ENCODE data around the gene CNOT3. TPM values are rescaled to one million over a fixed set of nuclear protein-coding genes. Genes with fewer than 3 reads are reported as not detected.
"Not testable (repeated sequence)": the region's sequence is repeated elsewhere in the genome, so short reads cannot be mapped to it uniquely, and the experiment has no call there.

Gene CNOT3
- total RNA-seq, 4 donors from 2014 or later = 18.0 to 27.9 (median 18.7) TPM

- H3K36me3 ChIP-seq = peaks cover 0 to 52% (median 8%) of the 10 kb centered on the region in 3 donors
- peaks cover 16 to 38% (median 22%) of the 10 kb centered on the region in 3 donors for H3K4me1 ChIP-seq
- WGBS, 2 donors = 0% methylated on average over 2 to 18 of the region's 77 CpGs
- DNase-seq = no peak
- intact Hi-C loops (cut with DNase I) = no loop called here
- H3K27ac ChIP-seq = peak within 1 kb of the TSS; percentile 90 to 99 (median 97)
- H3K27me3 ChIP-seq = no peaks in the 10 kb centered on the region
- TF ChIP-seq POLR2A (IDR thresholded peaks at IDR 0.05) (peak in 2 of 4 donors; percentile 46 to 84), CTCF (IDR thresholded peaks at IDR 0.05) (peak in 2 of 6 experiments; percentile 4 to 9)
- H3K9me3 ChIP-seq = no peaks in the 10 kb centered on the region
- H3K4me3 ChIP-seq = peak within 1 kb of the TSS; percentile 75 to 95 (median 87)
These were observed 53.6 kb downstream of the CNOT3 start, which contains the start of gene TSEN34 for GRCh38 chr19:54191011-54191810. Gene TSEN34, plus strand, starts transcription at chr19:54191308. Its CDS starts 57 bp downstream, at chr19:54191365.

GRCh38 chr19:54191811-54192453 lies 54.4 kb downstream of the CNOT3 start:
- Histone ChIP-seq H3K27ac (peak overlapping the region; percentile 90 to 99 (median 97)), H3K4me1 (peaks cover 16 to 38% (median 22%) of the 10 kb centered on the region in 3 donors), H3K36me3 (peaks cover 0 to 44% (median 8%) of the 10 kb centered on the region in 3 donors), H3K4me3 (peak overlapping the region; percentile 75 to 95 (median 87)), H3K27me3 (no peaks in the 10 kb centered on the region), H3K9me3 (no peaks in the 10 kb centered on the region)
- DNase-seq = no peak
- TF ChIP-seq CTCF (IDR thresholded peaks at IDR 0.05) (no peak), POLR2A (IDR thresholded peaks at IDR 0.05) (no peak)
- WGBS, 2 donors = 61 to 65% methylated on average over 18 to 19 of the region's 19 CpGs
- intact Hi-C loops (cut with DNase I) = no loop called here

- Histone ChIP-seq H3K9me3 (no peaks in the 10 kb centered on the region), H3K4me3 (no peak overlapping the region), H3K27me3 (no peaks in the 10 kb centered on the region), H3K4me1 (peaks cover 16 to 28% (median 20%) of the 10 kb centered on the region in 3 donors), H3K27ac (no peak overlapping the region), H3K36me3 (peaks cover 0 to 38% (median 8%) of the 10 kb centered on the region in 3 donors)
- no peak for DNase-seq
- TF ChIP-seq POLR2A (IDR thresholded peaks at IDR 0.05) (no peak), CTCF (IDR thresholded peaks at IDR 0.05) (no peak)
- 84 to 94% methylated on average over 9 to 11 of the region's 11 CpGs for WGBS, 2 donors
- intact Hi-C loops (cut with DNase I) = no loop called here
These were observed 55.4 kb downstream of the CNOT3 start for GRCh38 chr19:54193011-54193410.

- peaks cover 0 to 38% (median 8%) of the 10 kb centered on the region in 3 donors for H3K36me3 ChIP-seq
- H3K27ac ChIP-seq; DNase-seq; H3K27me3 ChIP-seq; intact Hi-C loops (cut with DNase I); H3K9me3 ChIP-seq; H3K4me3 ChIP-seq: not testable (repeated sequence)
- peaks cover 8 to 17% (median 12%) of the 10 kb centered on the region in 3 donors for H3K4me1 ChIP-seq
- 82 to 86% methylated on average over 9 to 12 of the region's 12 CpGs for WGBS, 2 donors
These were observed 56.9 kb downstream of the CNOT3 start for GRCh38 chr19:54194463-54194862.

- Histone ChIP-seq H3K36me3 (peaks cover 0 to 42% (median 8%) of the 10 kb centered on the region in 3 donors), H3K27me3 (no peaks in the 10 kb centered on the region), H3K27ac (no peak overlapping the region), H3K4me3 (no peak overlapping the region), H3K9me3 (no peaks in the 10 kb centered on the region), H3K4me1 (peaks cover 9 to 26% (median 18%) of the 10 kb centered on the region in 3 donors)
- no peak for DNase-seq
- no peak for TF ChIP-seq POLR2A (IDR thresholded peaks at IDR 0.05)
- no peak for TF ChIP-seq CTCF (IDR thresholded peaks at IDR 0.05)
- WGBS, 2 donors = 70 to 87% methylated on average over 7 of the region's 7 CpGs
- intact Hi-C loops (cut with DNase I) = no loop called here
These were observed 59.0 kb downstream of the CNOT3 start for GRCh38 chr19:54196536-54196935.
